Measurements from ENCODE around the gene USF2. TPM values are rescaled to one million over a fixed set of nuclear protein-coding genes. Genes with fewer than 3 reads are reported as not detected.

Gene USF2
- total and polyA plus RNA-seq, 10 of the 15 experiments (the other 5 are each of a cell fraction or from before 2014, with no cell fraction given): 0.56 to 157 (median 65.5) TPM

DNA sequence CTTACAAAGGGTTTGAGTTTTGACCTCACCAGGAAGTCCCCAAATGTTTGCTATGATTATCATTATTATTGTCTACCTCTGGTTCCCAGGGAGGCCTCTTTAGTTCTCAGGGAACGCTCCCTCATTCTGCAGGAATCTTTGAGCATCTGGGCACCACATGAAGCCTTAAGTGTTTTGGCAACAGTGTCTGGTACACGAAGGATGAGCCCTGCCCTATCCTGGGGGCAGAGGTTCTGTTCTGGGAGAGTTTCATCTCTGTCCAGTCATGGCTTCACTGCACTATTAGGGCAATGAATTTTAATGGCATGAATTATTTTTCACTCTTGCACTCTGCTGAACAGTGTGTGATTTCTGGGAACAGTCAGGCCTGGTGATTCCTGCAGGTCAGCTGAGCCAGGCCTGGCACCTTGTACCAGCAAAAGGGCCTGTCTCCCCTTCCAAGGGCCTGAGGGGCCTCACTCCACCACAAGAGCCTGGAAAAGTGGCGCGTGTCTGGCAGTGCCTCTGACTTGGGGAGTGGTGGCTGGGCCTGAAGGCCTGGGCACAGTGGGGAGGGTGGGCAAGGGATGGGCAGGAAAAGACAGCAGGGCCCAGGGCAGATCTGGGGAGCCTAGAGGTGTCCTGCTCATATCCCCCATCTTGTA, 44.8 kb upstream of the USF2 start:
- Histone ChIP-seq H3K79me2 (ENCODE audit: control insufficient read depth, insufficient read depth, low read length) (no peaks in the 10 kb centered on the region), H3K9me3 (replicated peaks; ENCODE audit: control insufficient read depth, insufficient read depth, low read length) (peaks cover 6% of the 10 kb centered on the region), H3K9ac (ENCODE audit: control insufficient read depth, insufficient read depth, low read length) (no peak overlapping the region), H3K4me3 (no peak overlapping the region), H3K4me2 (ENCODE audit: control insufficient read depth, insufficient read depth) (no peak overlapping the region), H3K27ac (ENCODE audit: control insufficient read depth, insufficient read depth) (no peak overlapping the region), H4K20me1 (ENCODE audit: control insufficient read depth, insufficient read depth) (no peaks in the 10 kb centered on the region), H3K4me1 (ENCODE audit: control insufficient read depth, insufficient read depth, low read length) (no peaks in the 10 kb centered on the region), H3K36me3 (ENCODE audit: control insufficient read depth in 2 of 2, insufficient read depth in 2 of 2, low read length in 1 of 2) (no peaks in the 10 kb centered on the region), H3K27me3 (replicated peaks in 1 of 2; ENCODE audit: control insufficient read depth in 2 of 2, insufficient read depth in 2 of 2, low read length in 1 of 2) (0 out of 4 replicates have a peak, but pooled peaks cover 0 to 2% of the 10 kb centered on the region in 2 experiments), H2AFZ (ENCODE audit: control insufficient read depth, low read depth, low read length) (no peak overlapping the region)
- ChIA-PET CTCF (no interaction called here), RAD21 (ENCODE audit: unreplicated experiment) (interaction anchor here (2.2 kb wide), 1 partner anchor 82 kb away, joined by 6 read pairs; no protein-coding TSS in a partner anchor), SMC1A (ENCODE audit: uncharacterized antibody, unreplicated experiment) (interaction anchor here (1.2 kb wide), 1 partner anchor 17 kb away, joined by 3 read pairs; no protein-coding TSS in a partner anchor), POLR2A (no interaction called here)
- in situ Hi-C loops (cut with MboI): no loop called here
- FAIRE-seq (no peak), ATAC-seq (no peak), DNase-seq (ENCODE audit: low read depth, low spot score) (no peak)
- WGBS (ENCODE audit: insufficient coverage, insufficient replicate concordance, low lambda C conversion rate, missing lambda C conversion rate): 53% methylated on average over 4 of the region's 4 CpGs
- intact Hi-C loops (cut with micrococcal nuclease; ENCODE audit: unreplicated experiment): no loop called here
- no TSS peak for BruUV-seq (replicated peaks)
- TF ChIP-seq ASH2L (IDR thresholded peaks at IDR 0.05; ENCODE audit: borderline replicate concordance, low read depth): no peak
- no peak for TF ChIP-seq SMC3 (IDR thresholded peaks at IDR 0.05; ENCODE audit: borderline replicate concordance, low read length)
- TF ChIP-seq, protein P1, sequence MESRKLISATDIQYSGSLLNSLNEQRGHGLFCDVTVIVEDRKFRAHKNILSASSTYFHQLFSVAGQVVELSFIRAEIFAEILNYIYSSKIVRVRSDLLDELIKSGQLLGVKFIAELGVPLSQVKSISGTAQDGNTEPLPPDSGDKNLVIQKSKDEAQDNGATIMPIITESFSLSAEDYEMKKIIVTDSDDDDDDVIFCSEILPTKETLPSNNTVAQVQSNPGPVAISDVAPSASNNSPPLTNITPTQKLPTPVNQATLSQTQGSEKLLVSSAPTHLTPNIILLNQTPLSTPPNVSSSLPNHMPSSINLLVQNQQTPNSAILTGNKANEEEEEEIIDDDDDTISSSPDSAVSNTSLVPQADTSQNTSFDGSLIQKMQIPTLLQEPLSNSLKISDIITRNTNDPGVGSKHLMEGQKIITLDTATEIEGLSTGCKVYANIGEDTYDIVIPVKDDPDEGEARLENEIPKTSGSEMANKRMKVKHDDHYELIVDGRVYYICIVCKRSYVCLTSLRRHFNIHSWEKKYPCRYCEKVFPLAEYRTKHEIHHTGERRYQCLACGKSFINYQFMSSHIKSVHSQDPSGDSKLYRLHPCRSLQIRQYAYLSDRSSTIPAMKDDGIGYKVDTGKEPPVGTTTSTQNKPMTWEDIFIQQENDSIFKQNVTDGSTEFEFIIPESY (IDR thresholded peaks at IDR 0.05): no peak
- TF ChIP-seq, protein P2, sequence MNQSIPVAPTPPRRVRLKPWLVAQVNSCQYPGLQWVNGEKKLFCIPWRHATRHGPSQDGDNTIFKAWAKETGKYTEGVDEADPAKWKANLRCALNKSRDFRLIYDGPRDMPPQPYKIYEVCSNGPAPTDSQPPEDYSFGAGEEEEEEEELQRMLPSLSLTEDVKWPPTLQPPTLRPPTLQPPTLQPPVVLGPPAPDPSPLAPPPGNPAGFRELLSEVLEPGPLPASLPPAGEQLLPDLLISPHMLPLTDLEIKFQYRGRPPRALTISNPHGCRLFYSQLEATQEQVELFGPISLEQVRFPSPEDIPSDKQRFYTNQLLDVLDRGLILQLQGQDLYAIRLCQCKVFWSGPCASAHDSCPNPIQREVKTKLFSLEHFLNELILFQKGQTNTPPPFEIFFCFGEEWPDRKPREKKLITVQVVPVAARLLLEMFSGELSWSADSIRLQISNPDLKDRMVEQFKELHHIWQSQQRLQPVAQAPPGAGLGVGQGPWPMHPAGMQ (IDR thresholded peaks at IDR 0.05; ENCODE audit: borderline replicate concordance): no peak
- no peak for TF ChIP-seq GABPA (IDR thresholded peaks at IDR 0.05; ENCODE audit: low read depth)
- no peak for TF ChIP-seq ESRRA (IDR thresholded peaks at IDR 0.05; ENCODE audit: low read length)
- no peak for TF ChIP-seq RBBP5 (conservative IDR thresholded peaks at IDR 0.05)
- TF ChIP-seq, protein P3, sequence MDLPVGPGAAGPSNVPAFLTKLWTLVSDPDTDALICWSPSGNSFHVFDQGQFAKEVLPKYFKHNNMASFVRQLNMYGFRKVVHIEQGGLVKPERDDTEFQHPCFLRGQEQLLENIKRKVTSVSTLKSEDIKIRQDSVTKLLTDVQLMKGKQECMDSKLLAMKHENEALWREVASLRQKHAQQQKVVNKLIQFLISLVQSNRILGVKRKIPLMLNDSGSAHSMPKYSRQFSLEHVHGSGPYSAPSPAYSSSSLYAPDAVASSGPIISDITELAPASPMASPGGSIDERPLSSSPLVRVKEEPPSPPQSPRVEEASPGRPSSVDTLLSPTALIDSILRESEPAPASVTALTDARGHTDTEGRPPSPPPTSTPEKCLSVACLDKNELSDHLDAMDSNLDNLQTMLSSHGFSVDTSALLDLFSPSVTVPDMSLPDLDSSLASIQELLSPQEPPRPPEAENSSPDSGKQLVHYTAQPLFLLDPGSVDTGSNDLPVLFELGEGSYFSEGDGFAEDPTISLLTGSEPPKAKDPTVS (IDR thresholded peaks at IDR 0.05; ENCODE audit: low read depth, low read length): no peak
- no peak for TF ChIP-seq ZZZ3 (IDR thresholded peaks at IDR 0.05; ENCODE audit: control insufficient read depth, insufficient read length, low read depth)
- TF ChIP-seq, protein P4, sequence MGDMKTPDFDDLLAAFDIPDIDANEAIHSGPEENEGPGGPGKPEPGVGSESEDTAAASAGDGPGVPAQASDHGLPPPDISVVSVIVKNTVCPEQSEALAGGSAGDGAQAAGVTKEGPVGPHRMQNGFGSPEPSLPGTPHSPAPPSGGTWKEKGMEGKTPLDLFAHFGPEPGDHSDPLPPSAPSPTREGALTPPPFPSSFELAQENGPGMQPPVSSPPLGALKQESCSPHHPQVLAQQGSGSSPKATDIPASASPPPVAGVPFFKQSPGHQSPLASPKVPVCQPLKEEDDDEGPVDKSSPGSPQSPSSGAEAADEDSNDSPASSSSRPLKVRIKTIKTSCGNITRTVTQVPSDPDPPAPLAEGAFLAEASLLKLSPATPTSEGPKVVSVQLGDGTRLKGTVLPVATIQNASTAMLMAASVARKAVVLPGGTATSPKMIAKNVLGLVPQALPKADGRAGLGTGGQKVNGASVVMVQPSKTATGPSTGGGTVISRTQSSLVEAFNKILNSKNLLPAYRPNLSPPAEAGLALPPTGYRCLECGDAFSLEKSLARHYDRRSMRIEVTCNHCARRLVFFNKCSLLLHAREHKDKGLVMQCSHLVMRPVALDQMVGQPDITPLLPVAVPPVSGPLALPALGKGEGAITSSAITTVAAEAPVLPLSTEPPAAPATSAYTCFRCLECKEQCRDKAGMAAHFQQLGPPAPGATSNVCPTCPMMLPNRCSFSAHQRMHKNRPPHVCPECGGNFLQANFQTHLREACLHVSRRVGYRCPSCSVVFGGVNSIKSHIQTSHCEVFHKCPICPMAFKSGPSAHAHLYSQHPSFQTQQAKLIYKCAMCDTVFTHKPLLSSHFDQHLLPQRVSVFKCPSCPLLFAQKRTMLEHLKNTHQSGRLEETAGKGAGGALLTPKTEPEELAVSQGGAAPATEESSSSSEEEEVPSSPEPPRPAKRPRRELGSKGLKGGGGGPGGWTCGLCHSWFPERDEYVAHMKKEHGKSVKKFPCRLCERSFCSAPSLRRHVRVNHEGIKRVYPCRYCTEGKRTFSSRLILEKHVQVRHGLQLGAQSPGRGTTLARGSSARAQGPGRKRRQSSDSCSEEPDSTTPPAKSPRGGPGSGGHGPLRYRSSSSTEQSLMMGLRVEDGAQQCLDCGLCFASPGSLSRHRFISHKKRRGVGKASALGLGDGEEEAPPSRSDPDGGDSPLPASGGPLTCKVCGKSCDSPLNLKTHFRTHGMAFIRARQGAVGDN (IDR thresholded peaks at IDR 0.05): no peak
- TF ChIP-seq FOXK2 (IDR thresholded peaks at IDR 0.05): no peak
- TF ChIP-seq, protein P5, sequence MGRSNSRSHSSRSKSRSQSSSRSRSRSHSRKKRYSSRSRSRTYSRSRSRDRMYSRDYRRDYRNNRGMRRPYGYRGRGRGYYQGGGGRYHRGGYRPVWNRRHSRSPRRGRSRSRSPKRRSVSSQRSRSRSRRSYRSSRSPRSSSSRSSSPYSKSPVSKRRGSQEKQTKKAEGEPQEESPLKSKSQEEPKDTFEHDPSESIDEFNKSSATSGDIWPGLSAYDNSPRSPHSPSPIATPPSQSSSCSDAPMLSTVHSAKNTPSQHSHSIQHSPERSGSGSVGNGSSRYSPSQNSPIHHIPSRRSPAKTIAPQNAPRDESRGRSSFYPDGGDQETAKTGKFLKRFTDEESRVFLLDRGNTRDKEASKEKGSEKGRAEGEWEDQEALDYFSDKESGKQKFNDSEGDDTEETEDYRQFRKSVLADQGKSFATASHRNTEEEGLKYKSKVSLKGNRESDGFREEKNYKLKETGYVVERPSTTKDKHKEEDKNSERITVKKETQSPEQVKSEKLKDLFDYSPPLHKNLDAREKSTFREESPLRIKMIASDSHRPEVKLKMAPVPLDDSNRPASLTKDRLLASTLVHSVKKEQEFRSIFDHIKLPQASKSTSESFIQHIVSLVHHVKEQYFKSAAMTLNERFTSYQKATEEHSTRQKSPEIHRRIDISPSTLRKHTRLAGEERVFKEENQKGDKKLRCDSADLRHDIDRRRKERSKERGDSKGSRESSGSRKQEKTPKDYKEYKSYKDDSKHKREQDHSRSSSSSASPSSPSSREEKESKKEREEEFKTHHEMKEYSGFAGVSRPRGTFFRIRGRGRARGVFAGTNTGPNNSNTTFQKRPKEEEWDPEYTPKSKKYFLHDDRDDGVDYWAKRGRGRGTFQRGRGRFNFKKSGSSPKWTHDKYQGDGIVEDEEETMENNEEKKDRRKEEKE (IDR thresholded peaks at IDR 0.05): no peak
